Loucy (cell line): ENCODE data around the gene EFHD1.

Source experiments
- H2AFZ ChIP-seq: fragments of 200-600 bp; sonication (generic); 2 replicates; pipeline ENCODE4 v1.6.0; 2016; ENCODE audit warnings: antibody characterized with exemption, mild to moderate bottlenecking, low read length, moderate library complexity
- H3F3A ChIP-seq: fragments of 200-600 bp; 2 replicates; pipeline ENCODE4 v1.6.0; 2016; ENCODE audit warnings: antibody characterized with exemption, low read depth, mild to moderate bottlenecking
- H3K27me3 ChIP-seq: fragments of 200-600 bp; sonication (generic); 2 replicates; pipeline ENCODE4 v1.6.1; 2014; ENCODE audit warnings: low read length, mild to moderate bottlenecking; ENCODE audit not compliant: insufficient read depth, poor library complexity, severe bottlenecking
- H3K36me3 ChIP-seq: fragments of 200-600 bp; sonication (generic); 2 replicates; pipeline ENCODE4 v1.6.1; 2016; ENCODE audit warnings: low read length; ENCODE audit not compliant: insufficient read depth
- H3K4me1 ChIP-seq: fragments of 200-600 bp; sonication (generic); 2 replicates; pipeline ENCODE4 v1.5.1; 2014; ENCODE audit warnings: low read length, mild to moderate bottlenecking; ENCODE audit not compliant: insufficient read depth, poor library complexity, severe bottlenecking
- H3K4me2 ChIP-seq: fragments of 200-600 bp; sonication (generic); 2 replicates; pipeline ENCODE4 v1.6.0; 2014; ENCODE audit warnings: antibody characterized with exemption, low read length, low read depth, mild to moderate bottlenecking; ENCODE audit not compliant: poor library complexity, severe bottlenecking
- H3K4me3 ChIP-seq: fragments of 200-600 bp; sonication (generic); 2 replicates; pipeline ENCODE4 v1.5.1; 2014; ENCODE audit warnings: low read length, mild to moderate bottlenecking, mixed read lengths; ENCODE audit not compliant: poor library complexity, severe bottlenecking
- H3K79me2 ChIP-seq: fragments of 200-600 bp; sonication (generic); 2 replicates; pipeline ENCODE4 v1.6.1; 2014; ENCODE audit warnings: low read length; ENCODE audit not compliant: insufficient read depth
- H3K9ac ChIP-seq: fragments of 200-600 bp; sonication (generic); 2 replicates; pipeline ENCODE4 v1.6.0; 2014; ENCODE audit warnings: mild to moderate bottlenecking, low read depth, low read length, moderate library complexity; ENCODE audit not compliant: poor library complexity, severe bottlenecking
- H3K9me2 ChIP-seq: fragments of 200-600 bp; sonication (generic); replicated peaks from 2 replicates; pipeline ENCODE4 v1.6.1; 2016; ENCODE audit warnings: low read depth, low read length, mixed read lengths
- H3K9me3 ChIP-seq: fragments of 200-600 bp; sonication (generic); 2 replicates; pipeline ENCODE4 v1.6.1; 2014; ENCODE audit warnings: mild to moderate bottlenecking, antibody characterized with exemption, low read length, low read depth; ENCODE audit not compliant: insufficient read depth
- H4K20me1 ChIP-seq: fragments of 200-600 bp; sonication (generic); 2 replicates; pipeline ENCODE4 v1.6.0; 2014; ENCODE audit warnings: antibody characterized with exemption, low read length, mild to moderate bottlenecking; ENCODE audit not compliant: insufficient read depth, poor library complexity, severe bottlenecking
- CTCF ChIP-seq: fragments of 200-600 bp; sonication (generic); conservative IDR thresholded peaks from 2 replicates; pipeline ENCODE4 v1.5.1; 2014; ENCODE audit warnings: mild to moderate bottlenecking, antibody characterized with exemption, low read length
- EZH2phosphoT487 ChIP-seq: fragments of 200-600 bp; IDR thresholded peaks from 2 replicates; pipeline ENCODE4 v1.6.1; 2018; ENCODE audit warnings: antibody characterized with exemption, mild to moderate bottlenecking, moderate library complexity, borderline replicate concordance

The EFHD1 gene

DNA sequence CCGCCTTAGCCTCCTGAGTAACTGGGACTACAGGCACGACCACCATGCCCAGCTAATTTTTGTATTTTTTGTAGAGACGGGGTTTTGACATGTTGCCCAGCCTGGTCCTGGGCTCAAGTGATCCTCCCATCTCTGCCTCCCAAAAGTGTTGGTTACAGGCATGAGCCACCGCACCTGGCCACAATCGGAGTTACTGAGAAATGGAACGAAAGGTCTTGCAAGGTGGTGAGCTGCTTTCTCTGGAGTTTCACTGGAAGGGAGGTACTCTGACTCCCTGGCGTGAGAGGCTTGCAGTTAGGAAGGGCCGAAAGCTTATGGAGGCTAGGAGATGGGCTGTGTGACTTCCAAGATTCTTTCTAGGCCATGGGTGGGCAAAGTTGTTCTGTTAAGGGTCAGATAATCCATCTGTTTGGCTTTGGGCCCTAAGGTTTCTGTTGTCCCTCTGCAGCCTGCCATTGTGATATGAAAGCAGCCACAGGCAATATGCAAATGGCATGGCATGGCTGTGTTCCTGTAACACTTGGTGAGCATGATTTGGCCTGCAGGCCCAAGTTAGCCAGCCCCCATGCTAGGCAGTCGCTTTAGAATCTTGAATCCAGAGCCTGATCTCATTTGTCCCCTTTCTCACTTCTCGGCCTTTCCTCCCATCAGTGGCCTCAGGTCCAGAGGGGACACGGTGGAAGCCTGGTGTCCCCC is 7.9 kb downstream of the EFHD1 start:
- H3K9ac ChIP-seq: no peak overlapping the region
- no peaks in the 10 kb centered on the region for H4K20me1 ChIP-seq
- H3K9me2 ChIP-seq: no peaks in the 10 kb centered on the region
- no peaks in the 10 kb centered on the region for H3F3A ChIP-seq
- H3K36me3 ChIP-seq: no peaks in the 10 kb centered on the region
- no peaks in the 10 kb centered on the region for H3K27me3 ChIP-seq
- no peak overlapping the region for H2AFZ ChIP-seq
- no peaks in the 10 kb centered on the region for H3K79me2 ChIP-seq
- H3K4me2 ChIP-seq: no peak overlapping the region
- no peaks in the 10 kb centered on the region for H3K9me3 ChIP-seq
- TF ChIP-seq CTCF (no peak), EZH2phosphoT487 (no peak)
- H3K4me1 ChIP-seq: no peaks in the 10 kb centered on the region
- no peak overlapping the region for H3K4me3 ChIP-seq

GRCh38 chr2:232643147-232643425 is 9.7 kb downstream of the EFHD1 start:
- Histone ChIP-seq H3K36me3 (no peaks in the 10 kb centered on the region), H3F3A (no peaks in the 10 kb centered on the region), H3K9me3 (no peaks in the 10 kb centered on the region), H4K20me1 (no peaks in the 10 kb centered on the region), H3K4me3 (no peak overlapping the region), H3K9me2 (no peaks in the 10 kb centered on the region), H2AFZ (no peak overlapping the region), H3K4me2 (no peak overlapping the region), H3K79me2 (no peaks in the 10 kb centered on the region), H3K9ac (no peak overlapping the region), H3K4me1 (no peaks in the 10 kb centered on the region), H3K27me3 (no peaks in the 10 kb centered on the region)
- TF ChIP-seq EZH2phosphoT487 (no peak), CTCF (no peak)

- H3K27me3 ChIP-seq: no peaks in the 10 kb centered on the region
- no peaks in the 10 kb centered on the region for H4K20me1 ChIP-seq
- H3K9ac ChIP-seq: no peak overlapping the region
- H3K36me3 ChIP-seq: no peaks in the 10 kb centered on the region
- H3F3A ChIP-seq: no peaks in the 10 kb centered on the region
- H3K4me3 ChIP-seq: no peak overlapping the region
- no peak overlapping the region for H3K4me2 ChIP-seq
- no peak overlapping the region for H2AFZ ChIP-seq
- no peaks in the 10 kb centered on the region for H3K4me1 ChIP-seq
- H3K9me3 ChIP-seq: no peaks in the 10 kb centered on the region
- TF ChIP-seq CTCF (no peak), EZH2phosphoT487 (no peak)
- no peaks in the 10 kb centered on the region for H3K9me2 ChIP-seq
- H3K79me2 ChIP-seq: no peaks in the 10 kb centered on the region
Observed at GRCh38 chr2:232643813-232644347, 10.5 kb downstream of the EFHD1 start.
